OCI-LY3 (cell line): ENCODE data around the gene BAZ2A.

Experiments used
- CTCF ChIP-seq: fragments of 200-600, 300-600 bp; sonication (generic); IDR thresholded peaks from 2 replicates; pipeline ENCODE4 v1.5.1; 2014; ENCODE audit warnings: antibody characterized with exemption, low read length, low read depth
- EZH2phosphoT487 ChIP-seq: fragments of 200-600 bp; shearing (Covaris generic); IDR thresholded peaks from 2 replicates; pipeline ENCODE4 v1.6.1; 2018; ENCODE audit warnings: antibody characterized with exemption, mixed run types, low read depth

- no peak for TF ChIP-seq CTCF
- TF ChIP-seq EZH2phosphoT487 = no peak
These were observed 57.8 kb downstream of the BAZ2A start for GRCh38 chr12:56572288-56572687.
